Ovary (tissue), 9 donors: ENCODE data around the gene PSKH1. TPM values are rescaled to one million over a fixed set of nuclear protein-coding genes. Genes with fewer than 3 reads are reported as not detected.

Experiments used
- DNase-seq, 5 donors: peaks; one replicate each; pipeline ENCODE4 v3.0.0-alpha.2; 2019 to 2020
- H3K27ac ChIP-seq, 2 donors: fragments of 200-600 bp; one replicate each; pipeline versions ENCODE4 v1.5.1 to v1.8.0; 2019 to 2022
- H3K27me3 ChIP-seq: fragments of 200-600 bp; one replicate; pipeline ENCODE4 v1.8.0; 2022
- H3K36me3 ChIP-seq: fragments of 200-600 bp; sonication (generic); one replicate; pipeline ENCODE4 v1.5.1; 2019
- H3K4me1 ChIP-seq: one replicate; pipeline ENCODE4 v1.8.1; 2013; ENCODE audit warnings: mild to moderate bottlenecking, moderate library complexity; ENCODE audit not compliant: insufficient read depth
- H3K4me3 ChIP-seq: fragments of 200-600 bp; sonication (generic); one replicate; pipeline ENCODE4 v1.5.1; 2017
- H3K9me3 ChIP-seq, 2 donors: fragments of 200-600 bp in 1 of 2; sonication (generic) in 1 of 2; one replicate each; pipeline versions ENCODE4 v1.5.1 to v1.8.1; 2013 to 2019; ENCODE audit warnings: mild to moderate bottlenecking in 1 of 2, moderate library complexity in 1 of 2
- EP300 ChIP-seq: sonication (generic); formaldehyde crosslinking; IDR thresholded peaks from one replicate; pipeline ENCODE4 v1.6.1; 2017; ENCODE audit warnings: antibody characterized with exemption
- POLR2A ChIP-seq: fragments of 450-650 bp; IDR thresholded peaks from one replicate; pipeline ENCODE4 v1.6.1; 2017; ENCODE audit warnings: antibody characterized with exemption, mild to moderate bottlenecking, moderate library complexity
- WGBS, 3 donors: extraction: QIAGEN DNeasy Blood & Tissue Kit in 1 of 3; methylation state at CpG; one replicate each; pipeline versions ENCODE4 v1.1.5 to v1.1.7; 2013 to 2017; 5-methylcytosine and 5-hydroxymethylcytosine counted together
- intact Hi-C, 4 donors: fragments of 100-400 bp; cut with DNase I; formaldehyde crosslinking; loops; one replicate each; pipeline versions ENCODE4 v1.11.0 to v1.15.1; 2022 to 2023
- polyA plus RNA-seq, 2 donors: library from polyadenylated mRNA; stranded (reverse); fragments of 200-250 nt in 1 of 2; fragments of 350-450 nt in 1 of 2; fragmentation: Illumina TruSeq in 1 of 2; extraction: RNeasy Lipid Tissue Mini Kit (QIAGEN cat#74804) in 1 of 2; gene quantifications; one replicate each; pipeline ENCODE4 v1.2.3, GENCODE V29; 2013 to 2014
- total RNA-seq, 7 donors: library from RNA; depleted of rRNA in 2 of 7; stranded (reverse); fragments of >200 nt in 2 of 7; fragmentation: NEBNext Ultra II Directional in 3 of 7; extraction: Animal tissue kit (Norgen Biotek cat#: 25700) in 3 of 7; gene quantifications; one replicate each; pipeline versions ENCODE4 v1.1.0 to v1.2.4, GENCODE V29; 2016 to 2023
- TF ChIP-seq, protein P1 (sequence below), 3 donors: fragments of 450-650 bp in 2 of 3; fragments of 200-600 bp in 1 of 3; IDR thresholded peaks; one replicate each; pipeline versions ENCODE4 v1.5.1 to v1.8.0; 2016 to 2022; ENCODE audit warnings: antibody characterized with exemption in 3 of 3, mild to moderate bottlenecking in 1 of 3
- donor health status: DM: no; HTN: no; CAD: no; lungs with moderate emphysema.
- donor health status: DM: no; HTN: no; CAD: no.
- donor health status: Bipolar disorder and iron deficiency.
- donor health status: DM: yes; HTN: yes; CAD: no.
- donor health status: DM: no; HTN: no; CAD: no.
- donor health status: DM: yes; HTN: yes; CAD: no.

PSKH1 gene
- total and polyA plus RNA-seq, 9 donors = 9.6 to 38.9 (median 26.6) TPM

DNA sequence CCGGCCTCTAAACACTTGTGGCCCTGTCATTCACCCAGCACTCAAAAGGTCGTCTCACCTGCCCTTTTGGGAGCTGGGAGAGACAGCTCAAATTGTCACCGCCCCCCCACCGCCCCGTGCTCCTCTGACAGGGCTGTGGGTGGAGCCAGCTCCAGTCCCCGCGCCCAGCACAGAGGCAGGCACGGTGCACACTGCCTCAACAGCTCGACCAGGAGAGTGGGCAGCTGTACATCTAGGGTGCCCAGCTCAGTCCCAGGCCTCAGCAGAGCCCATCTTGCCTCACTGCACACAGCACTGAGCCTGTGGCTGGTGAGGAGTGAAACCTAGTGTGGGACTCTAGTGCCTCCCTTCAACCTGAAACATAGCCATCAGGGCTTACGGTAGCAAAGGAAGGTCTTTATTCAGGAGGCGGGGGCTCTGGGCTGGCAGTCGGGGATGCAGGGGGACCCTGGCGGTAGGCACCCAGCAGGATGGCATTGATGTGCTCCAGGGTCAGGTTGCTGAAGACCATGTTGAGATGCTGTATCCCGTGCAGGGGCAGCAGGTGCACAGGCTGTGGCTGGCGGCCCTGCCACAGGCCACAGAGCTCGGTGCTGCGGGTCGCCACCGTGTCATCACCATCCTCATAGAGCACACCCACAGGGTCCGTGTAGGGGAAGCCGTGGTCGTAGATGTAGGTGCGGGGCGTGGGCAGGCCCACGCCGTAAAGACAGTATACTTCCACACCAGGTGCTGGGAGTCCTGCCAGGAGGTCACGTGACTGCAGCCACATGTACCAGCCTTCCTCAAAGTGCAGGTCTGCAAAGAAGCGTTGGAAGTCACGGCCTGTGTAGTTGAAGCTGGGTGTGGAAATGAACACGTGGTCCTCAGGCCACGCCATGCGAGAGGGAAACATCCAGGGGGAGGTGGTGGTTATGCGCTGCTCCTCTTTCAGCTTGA is 46.7 kb downstream of the PSKH1 start:
- no peak overlapping the region for H3K27ac ChIP-seq
- H3K36me3 ChIP-seq = no peaks in the 10 kb centered on the region
- intact Hi-C loops = loop anchor here in 1 of 4 donors (10.0 kb wide), 1 partner anchor 275 kb away; the partner anchor contains the start of genes ACD, C16orf86, ENKD1 and PARD6A
- H3K4me1 ChIP-seq = peaks cover 23% of the 10 kb centered on the region
- H3K4me3 ChIP-seq = no peak overlapping the region
- 69 to 79% (median 73%) methylated on average over 33 of the region's 33 CpGs for WGBS, 3 donors
- peak; percentile 52 to 73 (median 61) for DNase-seq
- no peaks in the 10 kb centered on the region for H3K9me3 ChIP-seq
- TF ChIP-seq EP300 (no peak), POLR2A (no peak)
- TF ChIP-seq, protein P1, sequence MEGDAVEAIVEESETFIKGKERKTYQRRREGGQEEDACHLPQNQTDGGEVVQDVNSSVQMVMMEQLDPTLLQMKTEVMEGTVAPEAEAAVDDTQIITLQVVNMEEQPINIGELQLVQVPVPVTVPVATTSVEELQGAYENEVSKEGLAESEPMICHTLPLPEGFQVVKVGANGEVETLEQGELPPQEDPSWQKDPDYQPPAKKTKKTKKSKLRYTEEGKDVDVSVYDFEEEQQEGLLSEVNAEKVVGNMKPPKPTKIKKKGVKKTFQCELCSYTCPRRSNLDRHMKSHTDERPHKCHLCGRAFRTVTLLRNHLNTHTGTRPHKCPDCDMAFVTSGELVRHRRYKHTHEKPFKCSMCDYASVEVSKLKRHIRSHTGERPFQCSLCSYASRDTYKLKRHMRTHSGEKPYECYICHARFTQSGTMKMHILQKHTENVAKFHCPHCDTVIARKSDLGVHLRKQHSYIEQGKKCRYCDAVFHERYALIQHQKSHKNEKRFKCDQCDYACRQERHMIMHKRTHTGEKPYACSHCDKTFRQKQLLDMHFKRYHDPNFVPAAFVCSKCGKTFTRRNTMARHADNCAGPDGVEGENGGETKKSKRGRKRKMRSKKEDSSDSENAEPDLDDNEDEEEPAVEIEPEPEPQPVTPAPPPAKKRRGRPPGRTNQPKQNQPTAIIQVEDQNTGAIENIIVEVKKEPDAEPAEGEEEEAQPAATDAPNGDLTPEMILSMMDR (IDR thresholded peaks at IDR 0.05) = no peak
- H3K27me3 ChIP-seq = no peaks in the 10 kb centered on the region

- peaks cover 25% of the 10 kb centered on the region for H3K4me1 ChIP-seq
- intact Hi-C loops = no loop called here
- WGBS, 3 donors = 82 to 90% (median 89%) methylated on average over 5 of the region's 5 CpGs
- DNase-seq = no peak
- H3K27ac ChIP-seq = no peak overlapping the region
- H3K4me3 ChIP-seq = no peak overlapping the region
- TF ChIP-seq POLR2A = no peak
- TF ChIP-seq, protein P1 (IDR thresholded peaks at IDR 0.05) = no peak
- TF ChIP-seq EP300 = no peak
- H3K27me3 ChIP-seq = no peaks in the 10 kb centered on the region
- no peaks in the 10 kb centered on the region for H3K9me3 ChIP-seq
- H3K36me3 ChIP-seq = no peaks in the 10 kb centered on the region
Measured at GRCh38 chr16:67940446-67941089, 47.5 kb downstream of the PSKH1 start.

DNA sequence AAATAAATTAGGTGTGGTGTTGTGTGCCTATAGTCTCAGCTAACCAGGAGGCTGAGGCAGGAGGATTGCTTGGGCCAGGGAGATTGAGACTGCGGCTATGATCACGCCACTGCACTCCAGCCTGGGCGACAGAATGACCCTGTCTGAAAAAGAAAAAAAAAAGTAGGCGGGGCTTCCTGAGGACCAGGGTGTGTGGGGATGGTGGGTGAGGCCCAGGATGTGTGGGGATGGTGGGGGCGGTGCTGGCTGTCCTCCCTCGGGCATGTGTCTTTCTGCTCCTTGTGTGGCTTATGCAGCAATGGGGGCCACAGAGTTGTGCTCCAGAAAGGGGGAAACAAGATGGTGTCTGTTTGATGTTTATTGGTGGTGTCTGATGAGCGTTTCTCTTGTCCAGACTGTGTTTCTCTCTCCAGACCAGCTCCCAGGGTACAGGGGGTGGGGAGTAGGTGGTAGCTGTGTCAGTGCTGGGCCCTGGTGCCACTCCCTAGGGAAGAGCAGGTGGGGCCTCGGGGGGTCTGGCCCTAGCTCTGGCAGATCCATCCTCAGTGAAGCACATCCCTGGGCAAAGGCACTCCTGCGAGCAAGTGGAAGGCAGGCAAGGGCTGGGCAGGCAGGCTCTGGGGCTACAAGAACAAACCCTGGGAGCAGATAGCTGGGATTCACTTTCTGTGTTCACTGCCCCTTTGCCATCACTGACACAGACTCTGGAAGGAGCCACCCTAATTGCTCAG is 48.6 kb downstream of the PSKH1 start:
- no peak for DNase-seq
- H3K4me3 ChIP-seq = no peak overlapping the region
- peaks cover 25% of the 10 kb centered on the region for H3K4me1 ChIP-seq
- no peaks in the 10 kb centered on the region for H3K27me3 ChIP-seq
- intact Hi-C loops = no loop called here
- H3K36me3 ChIP-seq = no peaks in the 10 kb centered on the region
- WGBS, 3 donors = 77 to 82% (median 82%) methylated on average over 9 of the region's 9 CpGs
- TF ChIP-seq, protein P1 (IDR thresholded peaks at IDR 0.05) = no peak
- H3K9me3 ChIP-seq = no peaks in the 10 kb centered on the region
- no peak overlapping the region for H3K27ac ChIP-seq

- intact Hi-C loops = no loop called here
- H3K4me3 ChIP-seq = no peak overlapping the region
- TF ChIP-seq, protein P1 (IDR thresholded peaks at IDR 0.05) = peak in 1 of 3 donors; percentile 37
- no peak for TF ChIP-seq EP300
- no peak for TF ChIP-seq POLR2A
- no peak overlapping the region for H3K27ac ChIP-seq
- WGBS, 3 donors = 67 to 83% (median 78%) methylated on average over 5 to 6 of the region's 6 CpGs
- DNase-seq = peak in 2 of 5 donors; percentile 35 to 53
- H3K27me3 ChIP-seq = no peaks in the 10 kb centered on the region
- H3K9me3 ChIP-seq = no peaks in the 10 kb centered on the region
- peaks cover 24% of the 10 kb centered on the region for H3K4me1 ChIP-seq
- H3K36me3 ChIP-seq = no peaks in the 10 kb centered on the region
Measured at GRCh38 chr16:67942200-67942509, 49.1 kb downstream of the PSKH1 start.
